Bone marrow (tissue), 2 donors: ENCODE data around the gene ZDBF2.
"Not testable (repeated sequence)": the region's sequence is repeated elsewhere in the genome, so short reads cannot be mapped to it uniquely, and the experiment has no call there.

Experiments
- DNase-seq, 2 donors: peaks; one replicate each; lab custom pipeline; 2025; lab: John Stamatoyannopoulos, UW

The ZDBF2 gene

GRCh38 chr2:206274434-206275311 lies at the start of gene ZDBF2:
Gene ZDBF2, plus strand, starts transcription at chr2:206274663. Its CDS starts 7,187 bp downstream, at chr2:206281850.
- DNase-seq: no peak

GRCh38 chr2:206225435-206226232 lies 48.8 kb upstream of the ZDBF2 start:
- no peak for DNase-seq

- DNase-seq: not testable (repeated sequence)
Measured at GRCh38 chr2:206228636-206229035, 45.8 kb upstream of the ZDBF2 start.

- no peak for DNase-seq
Measured at GRCh38 chr2:206229642-206230041, 44.8 kb upstream of the ZDBF2 start.

- no peak for DNase-seq
Measured at GRCh38 chr2:206230060-206230762, 44.3 kb upstream of the ZDBF2 start.

- no peak for DNase-seq
Measured at GRCh38 chr2:206231669-206232286, 42.7 kb upstream of the ZDBF2 start.

- DNase-seq: no peak
Measured at GRCh38 chr2:206232287-206233035, 42.0 kb upstream of the ZDBF2 start.

GRCh38 chr2:206239157-206239556 lies 35.3 kb upstream of the ZDBF2 start:
- no peak for DNase-seq

- no peak for DNase-seq
Measured at GRCh38 chr2:206240327-206240726, 34.1 kb upstream of the ZDBF2 start.

- no peak for DNase-seq
Measured at GRCh38 chr2:206241736-206242135, 32.7 kb upstream of the ZDBF2 start.

GRCh38 chr2:206245265-206245672 lies 29.2 kb upstream of the ZDBF2 start:
- DNase-seq: no peak

GRCh38 chr2:206250041-206250897 lies 24.2 kb upstream of the ZDBF2 start:
- no peak for DNase-seq

- no peak for DNase-seq
Measured at GRCh38 chr2:206253125-206253776, 21.2 kb upstream of the ZDBF2 start.

GRCh38 chr2:206253777-206254166 lies 20.7 kb upstream of the ZDBF2 start:
- no peak for DNase-seq

- no peak for DNase-seq
Measured at GRCh38 chr2:206255003-206255402, 19.5 kb upstream of the ZDBF2 start.

GRCh38 chr2:206256706-206257205 lies 17.7 kb upstream of the ZDBF2 start:
- DNase-seq: no peak

- DNase-seq: no peak
Measured at GRCh38 chr2:206257350-206257749, 17.1 kb upstream of the ZDBF2 start.

- no peak for DNase-seq
Measured at GRCh38 chr2:206257861-206258260, 16.6 kb upstream of the ZDBF2 start.

GRCh38 chr2:206258615-206259014 lies 15.8 kb upstream of the ZDBF2 start:
- not testable (repeated sequence) for DNase-seq
